HG03103 (cell line): Measurements from ENCODE around the gene SMAD3.
"Not testable (repeated sequence)": the region's sequence is repeated elsewhere in the genome, so short reads cannot be mapped to it uniquely, and the experiment has no call there.

Source experiments
- ATAC-seq: cut with Tn5 transposase; IDR thresholded peaks from one replicate; pipeline ENCODE4 v1.9.1; 2021; ENCODE audit warnings: low read depth; ENCODE audit not compliant: unreplicated experiment

Gene SMAD3

GRCh38 chr15:67065531-67066005 is at the start of gene SMAD3:
SMAD3 (plus strand) TSS chr15:67065602; CDS start chr15:67066155, 553 bp downstream.
- peak; percentile 41 for ATAC-seq

DNA sequence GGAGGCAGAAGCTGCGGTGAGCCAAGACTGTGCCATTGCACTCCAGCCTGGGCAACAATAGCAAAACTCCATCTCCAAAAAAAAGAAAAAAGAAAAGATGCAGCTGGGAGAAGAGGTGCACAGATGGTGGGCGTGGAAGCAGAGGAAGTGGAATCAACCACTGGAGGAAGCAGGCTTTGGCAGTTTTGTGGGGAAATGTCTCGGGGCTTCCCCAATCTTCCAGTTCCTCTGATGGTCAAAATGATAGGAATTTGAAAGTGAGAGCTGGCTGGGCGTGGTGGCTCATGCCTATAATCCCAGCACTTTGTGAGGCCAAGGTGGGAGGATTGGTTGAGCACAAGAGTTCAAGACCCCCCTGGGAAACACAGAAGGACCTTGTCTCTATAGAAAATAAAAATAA is 48.1 kb upstream of the SMAD3 start:
- no peak for ATAC-seq

- no peak for ATAC-seq
These were observed 47.4 kb upstream of the SMAD3 start for GRCh38 chr15:67018026-67018425.

DNA sequence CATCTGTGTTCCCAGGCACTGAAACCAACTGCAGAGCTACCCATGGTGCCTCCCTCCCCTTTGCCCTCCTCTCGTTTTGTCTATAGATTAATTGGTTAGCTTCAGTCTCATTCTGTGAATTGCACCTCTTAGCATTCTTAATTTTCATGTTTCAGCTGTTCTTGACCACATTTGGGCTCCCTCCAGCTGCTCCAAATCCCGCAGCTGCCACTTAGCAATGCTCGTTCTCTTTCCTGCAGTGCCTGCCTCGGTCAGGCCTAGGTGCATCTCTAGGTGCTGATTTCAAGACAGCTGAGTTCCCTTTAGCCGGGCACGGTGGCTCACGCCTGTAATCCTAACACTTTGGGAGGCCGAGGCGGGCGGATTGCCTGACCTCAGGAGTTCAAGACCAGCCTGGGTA is 47.0 kb upstream of the SMAD3 start:
- no peak for ATAC-seq

- ATAC-seq = no peak
These were observed 46.3 kb upstream of the SMAD3 start for GRCh38 chr15:67019069-67019468.

- ATAC-seq = no peak
These were observed 45.4 kb upstream of the SMAD3 start for GRCh38 chr15:67019884-67020520.

- not testable (repeated sequence) for ATAC-seq
These were observed 44.7 kb upstream of the SMAD3 start for GRCh38 chr15:67020668-67021067.

GRCh38 chr15:67021455-67021854 is 43.9 kb upstream of the SMAD3 start:
- ATAC-seq = no peak

GRCh38 chr15:67022587-67023105 is 42.8 kb upstream of the SMAD3 start:
- ATAC-seq = no peak

- ATAC-seq = no peak
These were observed 41.7 kb upstream of the SMAD3 start for GRCh38 chr15:67023517-67024313.

- ATAC-seq = no peak
These were observed 40.9 kb upstream of the SMAD3 start for GRCh38 chr15:67024314-67024997.

DNA sequence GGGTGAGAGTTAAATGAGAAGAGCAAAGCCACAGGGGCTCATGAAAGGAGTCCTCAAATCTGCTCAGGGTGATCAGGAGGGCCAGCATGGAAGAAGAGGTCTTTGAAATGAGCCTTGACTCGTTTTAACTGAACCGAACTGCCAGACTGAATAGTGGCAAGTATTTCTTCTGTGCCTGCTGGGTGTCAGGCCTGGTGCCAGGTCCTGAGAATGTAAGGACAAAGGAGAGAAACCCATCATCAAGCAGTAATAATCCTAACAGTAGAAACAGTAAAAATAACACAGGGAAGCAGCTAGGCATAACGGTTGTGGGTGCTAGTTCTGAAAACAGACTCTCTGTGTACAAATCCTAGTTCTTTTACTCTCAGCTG is 40.4 kb upstream of the SMAD3 start:
- ATAC-seq = no peak

DNA sequence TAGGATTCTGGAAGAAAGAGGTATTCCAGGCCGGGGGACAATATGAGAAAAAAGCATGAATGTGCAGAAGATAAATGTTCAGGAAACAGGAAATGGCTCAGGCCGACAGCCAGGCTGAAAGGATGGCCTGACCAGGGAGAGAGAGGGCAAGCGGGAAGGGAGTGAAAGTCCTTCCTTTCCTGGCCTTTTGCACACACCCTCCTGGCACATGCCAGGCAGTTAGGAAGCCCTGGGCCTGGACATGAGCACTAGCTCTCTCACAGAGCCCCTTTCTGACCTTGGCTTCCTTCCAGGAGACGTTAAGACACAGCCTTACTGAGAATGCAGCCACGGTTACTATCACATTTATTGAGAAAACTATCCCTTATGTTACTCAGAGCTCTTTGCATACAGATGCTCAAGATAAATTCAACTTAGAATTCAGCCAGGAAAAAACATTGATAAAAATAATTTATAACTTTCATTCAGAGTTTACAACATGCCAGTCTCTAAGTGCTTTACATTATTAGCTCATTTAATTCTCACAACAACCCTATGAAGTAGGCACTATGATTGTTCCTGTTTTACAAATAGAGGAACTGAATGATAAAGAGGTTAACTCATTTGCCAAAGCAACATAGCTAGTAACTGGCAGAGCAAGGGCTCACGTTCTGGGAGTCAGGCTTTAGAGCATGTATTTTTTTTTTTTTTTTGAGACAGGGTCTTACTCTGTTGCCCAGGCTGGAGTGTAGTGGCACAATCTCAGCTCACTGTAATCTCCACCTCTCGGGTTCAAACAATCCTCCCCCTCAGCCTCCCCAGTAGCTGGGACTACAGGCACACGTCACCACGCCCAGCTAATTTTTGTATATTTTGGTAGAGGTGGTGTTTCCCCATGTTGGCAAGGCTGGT is 39.4 kb upstream of the SMAD3 start:
- ATAC-seq = no peak

DNA sequence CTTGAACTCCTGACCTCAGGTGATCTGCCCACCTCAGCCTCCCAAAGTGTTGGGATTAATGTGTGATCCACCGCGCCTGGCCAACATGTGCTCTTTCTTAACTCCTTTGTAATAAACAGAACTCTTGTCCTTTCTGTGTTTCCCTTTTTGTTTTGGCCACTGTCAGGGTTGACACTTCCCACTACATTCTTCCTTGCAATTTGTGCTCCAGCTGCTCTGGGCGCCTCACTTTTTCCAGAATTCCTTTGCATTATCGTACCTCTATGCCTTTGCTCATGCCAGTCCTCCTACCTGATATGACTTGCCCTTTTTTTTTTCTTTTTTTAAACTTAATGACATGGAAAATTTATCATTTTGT is 38.8 kb upstream of the SMAD3 start:
- no peak for ATAC-seq

GRCh38 chr15:67028440-67028839 is 37.0 kb upstream of the SMAD3 start:
- ATAC-seq = not testable (repeated sequence)

DNA sequence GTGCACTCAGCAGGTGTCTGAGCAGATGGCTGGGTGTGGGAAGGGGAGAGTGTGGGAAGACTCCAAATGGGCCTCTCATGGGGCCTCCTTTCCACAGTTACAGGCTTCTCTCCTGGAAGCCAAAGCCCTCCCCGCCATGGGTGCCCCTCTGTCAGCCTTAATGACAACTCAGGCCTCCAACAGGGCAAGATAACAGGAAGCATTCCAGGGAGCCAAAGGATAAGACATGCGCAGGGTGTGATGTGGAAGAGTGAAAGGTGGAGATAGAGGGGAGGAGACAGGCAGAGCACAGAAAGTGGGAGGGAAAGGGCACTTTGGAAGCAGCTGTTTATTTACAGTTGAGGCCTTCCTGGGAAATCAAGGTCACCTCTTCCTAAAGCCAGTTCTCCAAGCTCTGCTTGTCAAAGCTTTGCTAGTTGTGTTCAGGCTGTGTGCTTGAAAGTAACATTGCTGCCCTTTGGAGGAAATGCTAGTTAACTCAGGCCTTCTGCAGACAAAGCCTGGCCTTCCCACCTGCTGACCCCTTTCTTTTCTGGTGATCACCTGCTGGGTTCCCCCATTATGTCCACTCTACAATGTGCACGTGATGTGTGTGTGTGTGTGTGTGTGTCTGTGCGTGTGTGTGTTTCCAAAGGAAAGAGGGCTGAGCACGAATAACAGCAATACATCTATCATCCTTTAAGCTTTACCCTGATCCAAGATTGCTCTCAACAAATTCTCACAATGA is 35.2 kb upstream of the SMAD3 start:
- ATAC-seq = no peak

GRCh38 chr15:67031331-67031730 is 34.1 kb upstream of the SMAD3 start:
- ATAC-seq = no peak

DNA sequence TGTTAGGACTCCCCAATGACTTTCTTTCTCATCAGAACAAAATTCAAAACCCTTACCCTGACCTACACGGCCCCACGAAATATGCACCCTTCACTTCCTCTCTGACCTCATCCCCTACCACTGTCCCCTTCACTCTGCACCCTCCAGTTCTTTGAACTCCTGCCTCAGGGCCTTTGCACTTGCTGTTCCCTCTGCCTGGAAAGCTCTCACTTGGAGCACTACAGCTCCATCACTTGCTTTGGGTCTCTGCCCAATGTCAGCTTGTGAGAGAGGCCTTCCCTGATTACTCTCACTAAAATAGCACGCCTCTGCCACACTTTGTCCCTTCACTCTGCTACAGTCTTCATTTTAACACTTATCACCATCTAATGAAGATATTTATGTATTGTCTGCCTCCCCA is 32.8 kb upstream of the SMAD3 start:
- ATAC-seq = no peak

GRCh38 chr15:67033012-67033411 is 32.4 kb upstream of the SMAD3 start:
- no peak for ATAC-seq

GRCh38 chr15:67033571-67034044 is 31.8 kb upstream of the SMAD3 start:
- no peak for ATAC-seq
